ENCODE measurements around the gene TEAD1. TPM values are rescaled to one million over a fixed set of nuclear protein-coding genes. Genes with fewer than 3 reads are reported as not detected.

TEAD1 gene
- total and polyA plus RNA-seq, 2 experiments from 2014 or later, result 24.5 to 103 TPM

- Mint-ChIP-seq H3K4me3 (no peak overlapping the region), H3K4me1 (peaks cover 30% of the 10 kb centered on the region), H3K27ac (0 out of 2 replicates have a peak overlapping the region, but pooled peaks have one; percentile 31), H3K27me3 (ENCODE audit: insufficient read depth, low read depth, poor library complexity) (peaks cover 8% of the 10 kb centered on the region), H3K9me3 (no peaks in the 10 kb centered on the region; the same call in 2 of the 3 replicates), H3K36me3 (ENCODE audit: low read depth) (peaks cover 4% of the 10 kb centered on the region; the same call in 2 of the 3 replicates)
- no peak overlapping the region for H3K4me3 ChIP-seq
- no peak overlapping the region for H3K4me2 ChIP-seq
- H3K36me3 ChIP-seq (ENCODE audit: insufficient read depth), result peaks cover 3% of the 10 kb centered on the region; the same call in 1 of the 2 replicates
- H3K4me1 ChIP-seq (ENCODE audit: insufficient read depth), result peaks cover 61% of the 10 kb centered on the region
- no peaks in the 10 kb centered on the region for H3F3A ChIP-seq (replicated peaks; ENCODE audit: low read depth)
- H3K9me2 ChIP-seq (ENCODE audit: insufficient read depth), result no peaks in the 10 kb centered on the region
- H3K27me3 ChIP-seq (ENCODE audit: insufficient read depth), result no peaks in the 10 kb centered on the region
- H3K27ac ChIP-seq (ENCODE audit: low read depth), result 0 out of 2 replicates have a peak overlapping the region, but pooled peaks have one; percentile 52
- TF ChIP-seq, protein P1, sequence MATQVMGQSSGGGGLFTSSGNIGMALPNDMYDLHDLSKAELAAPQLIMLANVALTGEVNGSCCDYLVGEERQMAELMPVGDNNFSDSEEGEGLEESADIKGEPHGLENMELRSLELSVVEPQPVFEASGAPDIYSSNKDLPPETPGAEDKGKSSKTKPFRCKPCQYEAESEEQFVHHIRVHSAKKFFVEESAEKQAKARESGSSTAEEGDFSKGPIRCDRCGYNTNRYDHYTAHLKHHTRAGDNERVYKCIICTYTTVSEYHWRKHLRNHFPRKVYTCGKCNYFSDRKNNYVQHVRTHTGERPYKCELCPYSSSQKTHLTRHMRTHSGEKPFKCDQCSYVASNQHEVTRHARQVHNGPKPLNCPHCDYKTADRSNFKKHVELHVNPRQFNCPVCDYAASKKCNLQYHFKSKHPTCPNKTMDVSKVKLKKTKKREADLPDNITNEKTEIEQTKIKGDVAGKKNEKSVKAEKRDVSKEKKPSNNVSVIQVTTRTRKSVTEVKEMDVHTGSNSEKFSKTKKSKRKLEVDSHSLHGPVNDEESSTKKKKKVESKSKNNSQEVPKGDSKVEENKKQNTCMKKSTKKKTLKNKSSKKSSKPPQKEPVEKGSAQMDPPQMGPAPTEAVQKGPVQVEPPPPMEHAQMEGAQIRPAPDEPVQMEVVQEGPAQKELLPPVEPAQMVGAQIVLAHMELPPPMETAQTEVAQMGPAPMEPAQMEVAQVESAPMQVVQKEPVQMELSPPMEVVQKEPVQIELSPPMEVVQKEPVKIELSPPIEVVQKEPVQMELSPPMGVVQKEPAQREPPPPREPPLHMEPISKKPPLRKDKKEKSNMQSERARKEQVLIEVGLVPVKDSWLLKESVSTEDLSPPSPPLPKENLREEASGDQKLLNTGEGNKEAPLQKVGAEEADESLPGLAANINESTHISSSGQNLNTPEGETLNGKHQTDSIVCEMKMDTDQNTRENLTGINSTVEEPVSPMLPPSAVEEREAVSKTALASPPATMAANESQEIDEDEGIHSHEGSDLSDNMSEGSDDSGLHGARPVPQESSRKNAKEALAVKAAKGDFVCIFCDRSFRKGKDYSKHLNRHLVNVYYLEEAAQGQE (IDR thresholded peaks at IDR 0.05; ENCODE audit: unreplicated experiment), result no peak
- no peak for TF ChIP-seq JUNB (IDR thresholded peaks at IDR 0.05; ENCODE audit: unreplicated experiment)
- TF ChIP-seq POLR2AphosphoS5 (IDR thresholded peaks at IDR 0.05; ENCODE audit: low read depth), result no peak
- TF ChIP-seq EZH2phosphoT487 (IDR thresholded peaks at IDR 0.05; ENCODE audit: unreplicated experiment), result no peak
- no peak for TF ChIP-seq EZH2 (IDR thresholded peaks at IDR 0.05; ENCODE audit: low read depth, unreplicated experiment)
- no peak for TF ChIP-seq STAT1 (IDR thresholded peaks at IDR 0.05; ENCODE audit: unreplicated experiment)
- DNase-seq (ENCODE audit: low spot score), result no peak
- H4K20me1 ChIP-seq (replicated peaks; ENCODE audit: insufficient read depth), result peaks cover 10% of the 10 kb centered on the region; the same call in 1 of the 2 replicates
- no peak overlapping the region for H2AFZ ChIP-seq
- ATAC-seq, result no peak
- peaks cover 96% of the 10 kb centered on the region for H3K79me2 ChIP-seq (replicated peaks; ENCODE audit: insufficient read depth)
These were observed 97.7 kb downstream of the TEAD1 start for GRCh38 chr11:12771875-12772274.

DNA sequence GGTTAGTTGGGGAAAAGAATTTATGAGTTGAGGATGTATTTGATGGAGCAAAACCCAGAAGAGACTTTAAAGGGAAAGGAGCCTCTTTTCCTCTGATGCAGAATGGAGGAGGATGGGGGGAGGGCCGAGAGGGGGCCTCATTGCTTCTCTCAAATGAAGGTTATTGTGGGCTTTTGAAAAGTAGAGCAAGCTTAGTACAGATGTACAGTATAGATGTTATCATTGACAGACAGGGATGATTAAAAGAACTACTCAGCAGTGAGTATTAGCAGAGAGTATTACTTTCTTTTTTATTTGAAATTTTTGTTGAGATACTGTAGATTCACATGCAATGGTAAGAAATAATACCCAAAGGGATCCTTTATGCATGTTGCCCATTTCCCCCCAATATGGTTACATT is 98.1 kb downstream of the TEAD1 start:
- no peak overlapping the region; the same call in 1 of the 2 replicates for H3K4me2 ChIP-seq
- TF ChIP-seq EZH2phosphoT487 (IDR thresholded peaks at IDR 0.05; ENCODE audit: unreplicated experiment), result no peak
- no peak for TF ChIP-seq ZNF331 (CRISPR knock-in tag; IDR thresholded peaks at IDR 0.05; ENCODE audit: low read depth)
- TF ChIP-seq JUNB (IDR thresholded peaks at IDR 0.05; ENCODE audit: unreplicated experiment), result no peak
- TF ChIP-seq ZNF114 (CRISPR knock-in tag; IDR thresholded peaks at IDR 0.05), result no peak
- TF ChIP-seq, protein P2, sequence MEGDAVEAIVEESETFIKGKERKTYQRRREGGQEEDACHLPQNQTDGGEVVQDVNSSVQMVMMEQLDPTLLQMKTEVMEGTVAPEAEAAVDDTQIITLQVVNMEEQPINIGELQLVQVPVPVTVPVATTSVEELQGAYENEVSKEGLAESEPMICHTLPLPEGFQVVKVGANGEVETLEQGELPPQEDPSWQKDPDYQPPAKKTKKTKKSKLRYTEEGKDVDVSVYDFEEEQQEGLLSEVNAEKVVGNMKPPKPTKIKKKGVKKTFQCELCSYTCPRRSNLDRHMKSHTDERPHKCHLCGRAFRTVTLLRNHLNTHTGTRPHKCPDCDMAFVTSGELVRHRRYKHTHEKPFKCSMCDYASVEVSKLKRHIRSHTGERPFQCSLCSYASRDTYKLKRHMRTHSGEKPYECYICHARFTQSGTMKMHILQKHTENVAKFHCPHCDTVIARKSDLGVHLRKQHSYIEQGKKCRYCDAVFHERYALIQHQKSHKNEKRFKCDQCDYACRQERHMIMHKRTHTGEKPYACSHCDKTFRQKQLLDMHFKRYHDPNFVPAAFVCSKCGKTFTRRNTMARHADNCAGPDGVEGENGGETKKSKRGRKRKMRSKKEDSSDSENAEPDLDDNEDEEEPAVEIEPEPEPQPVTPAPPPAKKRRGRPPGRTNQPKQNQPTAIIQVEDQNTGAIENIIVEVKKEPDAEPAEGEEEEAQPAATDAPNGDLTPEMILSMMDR (conservative IDR thresholded peaks at IDR 0.05; ENCODE audit: low read depth in 2 of 2), result no peak
- TF ChIP-seq, protein P1 (IDR thresholded peaks at IDR 0.05; ENCODE audit: unreplicated experiment), result no peak
- no peak for TF ChIP-seq STAT1 (IDR thresholded peaks at IDR 0.05; ENCODE audit: unreplicated experiment)
- TF ChIP-seq CREB1 (CRISPR knock-in tag; IDR thresholded peaks at IDR 0.05; ENCODE audit: low read depth), result no peak
- TF ChIP-seq POLR2AphosphoS5 (IDR thresholded peaks at IDR 0.05; ENCODE audit: low read depth), result no peak
- no peak for TF ChIP-seq NANOG (IDR thresholded peaks at IDR 0.05; ENCODE audit: borderline replicate concordance)
- no peak for TF ChIP-seq EZH2 (IDR thresholded peaks at IDR 0.05; ENCODE audit: low read depth, unreplicated experiment)

More for the DNA sequence above, 98.1 kb downstream of the TEAD1 start:
- H3K9me2 ChIP-seq (ENCODE audit: insufficient read depth), result no peaks in the 10 kb centered on the region
- H3K79me2 ChIP-seq (replicated peaks; ENCODE audit: insufficient read depth), result peaks cover 96% of the 10 kb centered on the region
- no peak for DNase-seq (ENCODE audit: low spot score)
- H3K4me1 Mint-ChIP-seq, result peaks cover 32% of the 10 kb centered on the region
- H4K20me1 ChIP-seq (replicated peaks; ENCODE audit: insufficient read depth), result peaks cover 10% of the 10 kb centered on the region; the same call in 1 of the 2 replicates
- H3K36me3 ChIP-seq (ENCODE audit: insufficient read depth), result no peaks in the 10 kb centered on the region
- no peak for ATAC-seq
- no peaks in the 10 kb centered on the region for H3F3A ChIP-seq (replicated peaks; ENCODE audit: low read depth)
- H3K27me3 Mint-ChIP-seq (ENCODE audit: insufficient read depth, low read depth, poor library complexity), result peaks cover 8% of the 10 kb centered on the region
- no peaks in the 10 kb centered on the region for H3K27me3 ChIP-seq (ENCODE audit: insufficient read depth)
- H3K36me3 Mint-ChIP-seq (ENCODE audit: low read depth), result peaks cover 4% of the 10 kb centered on the region; the same call in 2 of the 3 replicates
- no peaks in the 10 kb centered on the region; the same call in 2 of the 3 replicates for H3K9me3 Mint-ChIP-seq
- no peak overlapping the region for H3K4me3 ChIP-seq
- H3K4me1 ChIP-seq (ENCODE audit: insufficient read depth), result peaks cover 62% of the 10 kb centered on the region
- no peak overlapping the region for H3K4me3 Mint-ChIP-seq
- H3K27ac ChIP-seq (ENCODE audit: low read depth), result 0 out of 2 replicates have a peak overlapping the region, but pooled peaks have one; percentile 15
- H3K27ac Mint-ChIP-seq, result no peak overlapping the region
- H2AFZ ChIP-seq, result no peak overlapping the region
